Mesenchymal stem cell (in vitro differentiated cells and primary cell): ENCODE measurements around the gene PRRC2A.

ENCODE experiments used
- DNase-seq: peaks from one replicate; pipeline ENCODE4 v3.0.0-alpha.2; 2013
- H2AFZ ChIP-seq: one replicate; pipeline ENCODE4 v1.6.1; 2013; ENCODE audit warnings: low read depth, mild to moderate bottlenecking, control low read depth, inconsistent platforms, low read length, moderate library complexity
- H2AK5ac ChIP-seq: 2 replicates; pipeline ENCODE4 v1.6.1; 2013; ENCODE audit warnings: low read length, moderate library complexity, mild to moderate bottlenecking, inconsistent platforms; ENCODE audit not compliant: severe bottlenecking
- H2BK120ac ChIP-seq: one replicate; pipeline ENCODE4 v1.6.1; 2013; ENCODE audit warnings: low read depth, mild to moderate bottlenecking, inconsistent platforms, low read length, moderate library complexity
- H2BK12ac ChIP-seq, 2 experiments: one replicate each; pipeline ENCODE4 v1.6.1; 2013; ENCODE audit warnings: inconsistent platforms in 2 of 2, low read length in 2 of 2, mild to moderate bottlenecking in 2 of 2, moderate library complexity in 2 of 2, control low read depth in 1 of 2
- H2BK15ac ChIP-seq: one replicate; pipeline ENCODE4 v1.6.1; 2013; ENCODE audit warnings: mild to moderate bottlenecking, low read depth, inconsistent platforms; ENCODE audit not compliant: poor library complexity, severe bottlenecking
- H2BK5ac ChIP-seq: 2 replicates; pipeline ENCODE4 v1.6.1; 2013; ENCODE audit warnings: low read depth, mild to moderate bottlenecking, low read length, control low read depth, inconsistent platforms; ENCODE audit not compliant: poor library complexity, severe bottlenecking
- H3K14ac ChIP-seq, 2 experiments: one replicate each; pipeline ENCODE4 v1.6.1; 2013; ENCODE audit warnings: inconsistent platforms in 2 of 2, low read length in 2 of 2, control low read depth in 1 of 2, mild to moderate bottlenecking in 1 of 2, moderate library complexity in 1 of 2
- H3K18ac ChIP-seq, 2 experiments: one replicate each; pipeline ENCODE4 v1.6.1; 2013; ENCODE audit warnings: inconsistent platforms in 2 of 2, low read length in 2 of 2, control low read depth in 1 of 2, low read depth in 1 of 2, mild to moderate bottlenecking in 1 of 2
- H3K23ac ChIP-seq, 2 experiments: one replicate each; pipeline ENCODE4 v1.6.1; 2013; ENCODE audit warnings: inconsistent platforms in 2 of 2, low read length in 2 of 2, mild to moderate bottlenecking in 2 of 2, moderate library complexity in 2 of 2, control low read depth in 1 of 2
- H3K27ac ChIP-seq: 2 replicates; pipeline ENCODE4 v1.5.1; 2013; ENCODE audit warnings: mild to moderate bottlenecking, moderate library complexity, low read length, control low read depth, inconsistent platforms; ENCODE audit not compliant: poor library complexity, severe bottlenecking
- H3K27me3 ChIP-seq, 2 experiments: 2 replicates each; pipeline versions ENCODE4 v1.6.1 to v1.7.0; 2013; ENCODE audit warnings: low read length in 2 of 2, mild to moderate bottlenecking in 2 of 2, moderate library complexity in 2 of 2, control low read depth in 1 of 2, inconsistent platforms in 1 of 2; ENCODE audit not compliant: control insufficient read depth in 1 of 2, insufficient read depth in 1 of 2
- H3K36me3 ChIP-seq, 2 experiments: 2 replicates each; pipeline versions ENCODE4 v1.6.1 to v1.7.0; 2013; ENCODE audit warnings: low read length in 2 of 2, control low read depth in 1 of 2, inconsistent platforms in 1 of 2, low read depth in 1 of 2, mild to moderate bottlenecking in 1 of 2; ENCODE audit not compliant: insufficient read depth in 2 of 2, control insufficient read depth in 1 of 2
- H3K4ac ChIP-seq, 2 experiments: one replicate each; pipeline ENCODE4 v1.6.1; 2013; ENCODE audit warnings: inconsistent platforms in 2 of 2, low read length in 2 of 2, mild to moderate bottlenecking in 2 of 2, moderate library complexity in 2 of 2, control low read depth in 1 of 2, low read depth in 1 of 2
- H3K4me1 ChIP-seq: 2 replicates; pipeline ENCODE4 v1.6.1; 2013; ENCODE audit warnings: low read depth, low read length, control low read depth; ENCODE audit not compliant: control insufficient read depth, insufficient read depth
- H3K4me2 ChIP-seq: 2 replicates; pipeline ENCODE4 v1.6.1; 2013; ENCODE audit warnings: low read length, mild to moderate bottlenecking, inconsistent platforms; ENCODE audit not compliant: poor library complexity, severe bottlenecking
- H3K4me3 ChIP-seq, 2 experiments: 2 replicates each; pipeline versions ENCODE4 v1.5.1 to v1.7.0; 2013; ENCODE audit warnings: low read length in 2 of 2, mild to moderate bottlenecking in 2 of 2, control low read depth in 1 of 2, low read depth in 1 of 2; ENCODE audit not compliant: insufficient read depth in 1 of 2
- H3K79me1 ChIP-seq: replicated peaks from 2 replicates; pipeline ENCODE4 v1.6.1; 2013; ENCODE audit warnings: mild to moderate bottlenecking, control low read depth, low read length, inconsistent platforms; ENCODE audit not compliant: poor library complexity, severe bottlenecking
- H3K9ac ChIP-seq: 2 replicates; pipeline ENCODE4 v1.7.0; 2013; ENCODE audit warnings: mild to moderate bottlenecking, low read length, moderate library complexity
- H3K9me3 ChIP-seq: 2 replicates; pipeline ENCODE4 v1.7.0; 2013; ENCODE audit warnings: mild to moderate bottlenecking, low read length; ENCODE audit not compliant: control insufficient read depth
- H4K8ac ChIP-seq: one replicate; pipeline ENCODE4 v1.6.1; 2013; ENCODE audit warnings: inconsistent platforms, mild to moderate bottlenecking, low read length, moderate library complexity
- H4K91ac ChIP-seq: one replicate; pipeline ENCODE4 v1.6.1; 2013; ENCODE audit warnings: mild to moderate bottlenecking, low read length, inconsistent platforms
- WGBS: methylation state at CpG from one replicate; pipeline ENCODE4 v1.1.7; 2013; ENCODE audit warnings: mixed read lengths; 5-methylcytosine and 5-hydroxymethylcytosine counted together

Gene PRRC2A

GRCh38 chr6:31576897-31577578, 43.5 kb upstream of the PRRC2A start:
- H2BK120ac ChIP-seq: no peak overlapping the region

GRCh38 chr6:31577579-31577966, 42.9 kb upstream of the PRRC2A start:
- Histone ChIP-seq H3K23ac (no peak overlapping the region), H2AK5ac (no peak overlapping the region), H3K79me1 (peaks cover 10% of the 10 kb centered on the region), H3K9ac (no peak overlapping the region), H2BK120ac (no peak overlapping the region), H3K14ac (no peak overlapping the region), H3K27ac (no peak overlapping the region), H3K4ac (no peak overlapping the region), H4K8ac (no peak overlapping the region), H4K91ac (no peak overlapping the region), H2AFZ (no peak overlapping the region), H2BK15ac (no peak overlapping the region), H3K18ac (no peak overlapping the region), H3K4me2 (no peak overlapping the region), H3K27me3 (peaks cover 0 to 10% of the 10 kb centered on the region in 2 experiments), H2BK12ac (no peak overlapping the region), H2BK5ac (no peak overlapping the region), H3K36me3 (no peaks in the 10 kb centered on the region), H3K9me3 (no peaks in the 10 kb centered on the region), H3K4me3 (no peak overlapping the region), H3K4me1 (peaks cover 20% of the 10 kb centered on the region)
- no peak for DNase-seq
- 94% methylated on average over 2 of the region's 3 CpGs for WGBS

More at GRCh38 chr6:31576897-31577578, 43.5 kb upstream of the PRRC2A start:
- Histone ChIP-seq H3K27me3 (peaks cover 0 to 10% of the 10 kb centered on the region in 2 experiments), H3K36me3 (no peaks in the 10 kb centered on the region), H4K91ac (no peak overlapping the region), H3K4ac (no peak overlapping the region), H4K8ac (no peak overlapping the region), H3K9me3 (no peaks in the 10 kb centered on the region), H3K4me1 (peaks cover 15% of the 10 kb centered on the region), H3K4me2 (no peak overlapping the region), H2AFZ (no peak overlapping the region), H3K18ac (no peak overlapping the region), H3K14ac (no peak overlapping the region), H2AK5ac (no peak overlapping the region), H3K79me1 (peaks cover 10% of the 10 kb centered on the region), H3K4me3 (no peak overlapping the region), H3K23ac (no peak overlapping the region), H3K9ac (no peak overlapping the region), H2BK12ac (peak overlapping the region in 1 of 2 experiments; percentile 64), H2BK15ac (peak overlapping the region; percentile 19), H3K27ac (no peak overlapping the region), H2BK5ac (no peak overlapping the region)
- DNase-seq: no peak
- WGBS: 92% methylated on average over 19 of the region's 19 CpGs

GRCh38 chr6:31578184-31579118, 42.1 kb upstream of the PRRC2A start:
- Histone ChIP-seq H3K23ac (no peak overlapping the region), H3K79me1 (peaks cover 10% of the 10 kb centered on the region), H3K4me2 (no peak overlapping the region), H3K27me3 (peaks cover 0 to 6% of the 10 kb centered on the region in 2 experiments), H2BK12ac (no peak overlapping the region), H3K4me1 (peaks cover 22% of the 10 kb centered on the region), H2BK5ac (no peak overlapping the region), H3K4ac (no peak overlapping the region), H2AFZ (no peak overlapping the region), H4K8ac (no peak overlapping the region), H4K91ac (no peak overlapping the region), H3K9me3 (no peaks in the 10 kb centered on the region), H2BK15ac (no peak overlapping the region), H3K18ac (no peak overlapping the region), H3K36me3 (no peaks in the 10 kb centered on the region), H2AK5ac (no peak overlapping the region), H3K27ac (no peak overlapping the region), H3K9ac (no peak overlapping the region), H2BK120ac (no peak overlapping the region), H3K4me3 (no peak overlapping the region), H3K14ac (no peak overlapping the region)
- WGBS: 82% methylated on average over 12 of the region's 12 CpGs
- peak; percentile 38 for DNase-seq

GRCh38 chr6:31579119-31579505, 41.4 kb upstream of the PRRC2A start:
- Histone ChIP-seq H3K9ac (no peak overlapping the region), H3K27me3 (no peaks in the 10 kb centered on the region), H4K91ac (no peak overlapping the region), H2BK12ac (no peak overlapping the region), H3K4me1 (peaks cover 22% of the 10 kb centered on the region), H3K27ac (no peak overlapping the region), H2AK5ac (no peak overlapping the region), H3K14ac (no peak overlapping the region), H2BK5ac (no peak overlapping the region), H2BK120ac (no peak overlapping the region), H2BK15ac (no peak overlapping the region), H3K36me3 (no peaks in the 10 kb centered on the region), H4K8ac (no peak overlapping the region), H3K79me1 (peaks cover 10% of the 10 kb centered on the region), H3K4me2 (no peak overlapping the region), H3K4me3 (no peak overlapping the region), H3K9me3 (no peaks in the 10 kb centered on the region), H3K4ac (no peak overlapping the region), H3K23ac (no peak overlapping the region), H3K18ac (no peak overlapping the region), H2AFZ (no peak overlapping the region)
- DNase-seq: no peak
- WGBS: 92% methylated on average over 3 of the region's 3 CpGs
